ENCODE measurements around the gene SNHG17.

The SNHG17 gene

GRCh38 chr20:38432292-38432691, 2.8 kb downstream of the SNHG17 start:
- WGBS, 2 experiments (ENCODE audit: insufficient coverage in 2 of 2) = 98 to 100% methylated on average over 3 to 6 of the region's 6 CpGs
- H3K27ac ChIP-seq (ENCODE audit: low read depth, low read length, severe bottlenecking) = no peak overlapping the region
- H3K9me3 ChIP-seq (ENCODE audit: control insufficient read depth, low read length) = no peaks in the 10 kb centered on the region
- no peak overlapping the region for H3K4me3 ChIP-seq (ENCODE audit: extremely low read depth, insufficient read depth, low read length, poor library complexity, severe bottlenecking)
- peaks cover 71% of the 10 kb centered on the region for H3K36me3 ChIP-seq (ENCODE audit: control insufficient read depth, insufficient read depth, low read length)
- H3K4me1 ChIP-seq (ENCODE audit: control insufficient read depth, insufficient read depth, low read length, poor library complexity, severe bottlenecking) = peaks cover 28% of the 10 kb centered on the region

GRCh38 chr20:38430679-38431325, 4.3 kb downstream of the SNHG17 start:
- Histone ChIP-seq H3K36me3 (ENCODE audit: control insufficient read depth, insufficient read depth, low read length) (peaks cover 86% of the 10 kb centered on the region), H3K4me1 (ENCODE audit: control insufficient read depth, insufficient read depth, low read length, poor library complexity, severe bottlenecking) (peaks cover 37% of the 10 kb centered on the region)
- 97 to 100% methylated on average over 8 of the region's 8 CpGs for WGBS, 2 experiments (ENCODE audit: insufficient coverage in 2 of 2)

GRCh38 chr20:38429301-38429700, 5.8 kb downstream of the SNHG17 start:
- H3K4me3 ChIP-seq (ENCODE audit: extremely low read depth, insufficient read depth, low read length, poor library complexity, severe bottlenecking) = no peak overlapping the region
- H3K9me3 ChIP-seq (ENCODE audit: control insufficient read depth, low read length) = no peaks in the 10 kb centered on the region
- H3K4me1 ChIP-seq (ENCODE audit: control insufficient read depth, insufficient read depth, low read length, poor library complexity, severe bottlenecking) = peaks cover 35% of the 10 kb centered on the region
- 90 to 100% methylated on average over 1 to 2 of the region's 3 CpGs for WGBS, 2 experiments (ENCODE audit: insufficient coverage in 2 of 2)
- peaks cover 99% of the 10 kb centered on the region for H3K36me3 ChIP-seq (ENCODE audit: control insufficient read depth, insufficient read depth, low read length)
- no peak overlapping the region for H3K27ac ChIP-seq (ENCODE audit: low read depth, low read length, severe bottlenecking)

More at GRCh38 chr20:38430679-38431325, 4.3 kb downstream of the SNHG17 start:
- no peak overlapping the region for H3K27ac ChIP-seq (ENCODE audit: low read depth, low read length, severe bottlenecking)
- no peaks in the 10 kb centered on the region for H3K9me3 ChIP-seq (ENCODE audit: control insufficient read depth, low read length)
- no peak overlapping the region for H3K4me3 ChIP-seq (ENCODE audit: extremely low read depth, insufficient read depth, low read length, poor library complexity, severe bottlenecking)

- H3K36me3 ChIP-seq (ENCODE audit: control insufficient read depth, insufficient read depth, low read length) = peaks cover 99% of the 10 kb centered on the region
These were observed 6.3 kb downstream of the SNHG17 start for GRCh38 chr20:38428800-38429199.

GRCh38 chr20:38427655-38428023, 7.5 kb downstream of the SNHG17 start:
- no peak overlapping the region for H3K27ac ChIP-seq (ENCODE audit: low read depth, low read length, severe bottlenecking)
- H3K9me3 ChIP-seq (ENCODE audit: control insufficient read depth, low read length) = no peaks in the 10 kb centered on the region
- H3K4me3 ChIP-seq (ENCODE audit: extremely low read depth, insufficient read depth, low read length, poor library complexity, severe bottlenecking) = no peak overlapping the region
- H3K4me1 ChIP-seq (ENCODE audit: control insufficient read depth, insufficient read depth, low read length, poor library complexity, severe bottlenecking) = peaks cover 35% of the 10 kb centered on the region
- 94 to 98% methylated on average over 5 of the region's 5 CpGs for WGBS, 2 experiments (ENCODE audit: insufficient coverage in 2 of 2)
- peaks cover 99% of the 10 kb centered on the region for H3K36me3 ChIP-seq (ENCODE audit: control insufficient read depth, insufficient read depth, low read length)

More at GRCh38 chr20:38428800-38429199, 6.3 kb downstream of the SNHG17 start:
- H3K27ac ChIP-seq (ENCODE audit: low read depth, low read length, severe bottlenecking) = no peak overlapping the region
- WGBS, 2 experiments (ENCODE audit: insufficient coverage in 2 of 2) = 83 to 95% methylated on average over 2 to 3 of the region's 3 CpGs
- H3K4me3 ChIP-seq (ENCODE audit: extremely low read depth, insufficient read depth, low read length, poor library complexity, severe bottlenecking) = no peak overlapping the region
- peaks cover 35% of the 10 kb centered on the region for H3K4me1 ChIP-seq (ENCODE audit: control insufficient read depth, insufficient read depth, low read length, poor library complexity, severe bottlenecking)
- H3K9me3 ChIP-seq (ENCODE audit: control insufficient read depth, low read length) = no peaks in the 10 kb centered on the region

GRCh38 chr20:38426006-38426897, 8.9 kb downstream of the SNHG17 start:
- no peaks in the 10 kb centered on the region for H3K9me3 ChIP-seq (ENCODE audit: control insufficient read depth, low read length)
- H3K36me3 ChIP-seq (ENCODE audit: control insufficient read depth, insufficient read depth, low read length) = peaks cover 99% of the 10 kb centered on the region
- no peak overlapping the region for H3K27ac ChIP-seq (ENCODE audit: low read depth, low read length, severe bottlenecking)
- peaks cover 31% of the 10 kb centered on the region for H3K4me1 ChIP-seq (ENCODE audit: control insufficient read depth, insufficient read depth, low read length, poor library complexity, severe bottlenecking)
- no peak overlapping the region for H3K4me3 ChIP-seq (ENCODE audit: extremely low read depth, insufficient read depth, low read length, poor library complexity, severe bottlenecking)
- WGBS, 2 experiments (ENCODE audit: insufficient coverage in 2 of 2) = 89 to 91% methylated on average over 13 to 14 of the region's 15 CpGs

- Histone ChIP-seq H3K27ac (ENCODE audit: low read depth, low read length, severe bottlenecking) (no peak overlapping the region), H3K36me3 (ENCODE audit: control insufficient read depth, insufficient read depth, low read length) (peaks cover 100% of the 10 kb centered on the region), H3K4me1 (ENCODE audit: control insufficient read depth, insufficient read depth, low read length, poor library complexity, severe bottlenecking) (peaks cover 31% of the 10 kb centered on the region), H3K4me3 (ENCODE audit: extremely low read depth, insufficient read depth, low read length, poor library complexity, severe bottlenecking) (no peak overlapping the region), H3K9me3 (ENCODE audit: control insufficient read depth, low read length) (no peaks in the 10 kb centered on the region)
- no CpG with 5 or more reads among the region's 1 CpG for WGBS, 2 experiments (ENCODE audit: insufficient coverage in 2 of 2)
These were observed 10.7 kb downstream of the SNHG17 start for GRCh38 chr20:38424401-38424800.

- Histone ChIP-seq H3K36me3 (ENCODE audit: control insufficient read depth, insufficient read depth, low read length) (peaks cover 100% of the 10 kb centered on the region), H3K27ac (ENCODE audit: low read depth, low read length, severe bottlenecking) (no peak overlapping the region), H3K4me3 (ENCODE audit: extremely low read depth, insufficient read depth, low read length, poor library complexity, severe bottlenecking) (no peak overlapping the region), H3K9me3 (ENCODE audit: control insufficient read depth, low read length) (no peaks in the 10 kb centered on the region), H3K4me1 (ENCODE audit: control insufficient read depth, insufficient read depth, low read length, poor library complexity, severe bottlenecking) (peaks cover 27% of the 10 kb centered on the region)
- 87 to 100% methylated on average over 2 to 3 of the region's 4 CpGs for WGBS, 2 experiments (ENCODE audit: insufficient coverage in 2 of 2)
These were observed 11.6 kb downstream of the SNHG17 start for GRCh38 chr20:38423541-38423940.

GRCh38 chr20:38421915-38422314, 13.2 kb downstream of the SNHG17 start:
- no peak overlapping the region for H3K27ac ChIP-seq (ENCODE audit: low read depth, low read length, severe bottlenecking)
- H3K4me1 ChIP-seq (ENCODE audit: control insufficient read depth, insufficient read depth, low read length, poor library complexity, severe bottlenecking) = peaks cover 12% of the 10 kb centered on the region
- H3K4me3 ChIP-seq (ENCODE audit: extremely low read depth, insufficient read depth, low read length, poor library complexity, severe bottlenecking) = no peak overlapping the region
- peaks cover 97% of the 10 kb centered on the region for H3K36me3 ChIP-seq (ENCODE audit: control insufficient read depth, insufficient read depth, low read length)
- WGBS, 2 experiments (ENCODE audit: insufficient coverage in 2 of 2) = 70 to 88% methylated on average over 8 of the region's 10 CpGs
- no peaks in the 10 kb centered on the region for H3K9me3 ChIP-seq (ENCODE audit: control insufficient read depth, low read length)

GRCh38 chr20:38420388-38421085, 14.6 kb downstream of the SNHG17 start:
- 94 to 99% methylated on average over 6 of the region's 9 CpGs for WGBS, 2 experiments (ENCODE audit: insufficient coverage in 2 of 2)
- no peaks in the 10 kb centered on the region for H3K9me3 ChIP-seq (ENCODE audit: control insufficient read depth, low read length)
- no peak overlapping the region for H3K27ac ChIP-seq (ENCODE audit: low read depth, low read length, severe bottlenecking)
- H3K4me1 ChIP-seq (ENCODE audit: control insufficient read depth, insufficient read depth, low read length, poor library complexity, severe bottlenecking) = no peaks in the 10 kb centered on the region
- peaks cover 96% of the 10 kb centered on the region for H3K36me3 ChIP-seq (ENCODE audit: control insufficient read depth, insufficient read depth, low read length)
- no peak overlapping the region for H3K4me3 ChIP-seq (ENCODE audit: extremely low read depth, insufficient read depth, low read length, poor library complexity, severe bottlenecking)
